Gastrocnemius medialis (tissue), 4 donors: ENCODE data around the gene ARHGEF17. TPM values are rescaled to one million over a fixed set of nuclear protein-coding genes. Genes with fewer than 3 reads are reported as not detected.

Source experiments
- ATAC-seq, 2 donors: fragments of 150-250 bp; one replicate each; pipeline ENCODE4 v1.9.1; 2016
- DNase-seq, 2 donors: peaks; one replicate each; pipeline ENCODE4 v3.0.0-alpha.2; 2019
- H3K27ac ChIP-seq, 4 donors: fragments of 200-600 bp; sonication (generic); 1 replicate in 1 of 4; 2 replicates in 3 of 4; pipeline ENCODE4 v1.5.1; 2016 to 2018; ENCODE audit warnings: mild to moderate bottlenecking in 2 of 4, moderate library complexity in 1 of 4
- H3K27me3 ChIP-seq, 3 donors: fragments of 200-600 bp; sonication (generic) in 2 of 3; 1 replicate in 1 of 3; 2 replicates in 2 of 3; pipeline versions ENCODE4 v1.5.1 to v1.6.0; 2016 to 2019; ENCODE audit warnings: mild to moderate bottlenecking in 1 of 3, moderate library complexity in 1 of 3
- H3K36me3 ChIP-seq, 2 donors: fragments of 200-600 bp; sonication (generic) in 1 of 2; one replicate each; pipeline ENCODE4 v1.5.1; 2017 to 2018
- H3K4me1 ChIP-seq, 2 donors: fragments of 200-600 bp; sonication (generic) in 1 of 2; one replicate each; pipeline ENCODE4 v1.5.1; 2016 to 2017; ENCODE audit warnings: mild to moderate bottlenecking in 2 of 2
- H3K4me3 ChIP-seq, 4 donors: fragments of 200-600 bp; sonication (generic) in 3 of 4; 1 replicate in 1 of 4; 2 replicates in 3 of 4; pipeline ENCODE4 v1.5.1; 2016 to 2019; ENCODE audit warnings: mild to moderate bottlenecking in 2 of 4
- H3K9me3 ChIP-seq, 3 donors: fragments of 200-600 bp; sonication (generic) in 2 of 3; 1 replicate in 1 of 3; 2 replicates in 2 of 3; pipeline ENCODE4 v1.5.1; 2016 to 2019
- CTCF ChIP-seq, 5 experiments: fragments of 450-650 bp in 3 of 5; fragments of 200-600 bp in 2 of 5; sonication (generic) in 2 of 5; IDR thresholded peaks in 4 of 5; conservative IDR thresholded peaks in 1 of 5; 1 replicate in 4 of 5; 2 replicates in 1 of 5; pipeline ENCODE4 v1.5.1; 2016 to 2019; ENCODE audit warnings: antibody characterized with exemption in 5 of 5, mild to moderate bottlenecking in 3 of 5, moderate library complexity in 3 of 5
- POLR2A ChIP-seq, 2 donors: fragments of 450-650 bp; IDR thresholded peaks; one replicate each; pipeline ENCODE4 v1.6.1; 2017; ENCODE audit warnings: antibody characterized with exemption in 2 of 2, mild to moderate bottlenecking in 2 of 2, moderate library complexity in 2 of 2
- in situ Hi-C, 4 donors: fragments of 200-750 bp; cut with MboI; loops; one replicate each; pipeline versions ENCODE4 v1.15.0 to v1.8.0; 2017; ENCODE audit warnings: low sequenced_read_pairs in 4 of 4
- intact Hi-C: fragments of 100-400 bp; cut with DNase I; formaldehyde crosslinking; loops from one replicate; pipeline ENCODE4 v1.15.1; 2023; ENCODE audit warnings: low total_unique reads
- total RNA-seq, 4 donors: library from RNA; depleted of rRNA; stranded (reverse); fragments of >200 nt; gene quantifications; one replicate each; pipeline versions ENCODE4 v1.1.0 to v1.2.3, GENCODE V29; 2016

Gene ARHGEF17
- total RNA-seq, 4 donors from 2014 or later, result 8.9 to 16.9 (median 13.9) TPM

GRCh38 chr11:73355109-73355508 is 47.0 kb downstream of the ARHGEF17 start:
- intact Hi-C loops (no loop called here), in situ Hi-C loops (loop anchor here in 2 of 4 donors (10.0 kb wide), 1 partner anchor 310 kb away; no protein-coding TSS in a partner anchor)
- ATAC-seq (no peak), DNase-seq (no peak)
- TF ChIP-seq POLR2A (IDR thresholded peaks at IDR 0.05) (no peak), CTCF (IDR thresholded peaks at IDR 0.05 in 4 of 5, conservative IDR thresholded peaks at IDR 0.05 in 1 of 5) (no peak)
- H3K4me1 ChIP-seq, result peaks cover 4 to 10% of the 10 kb centered on the region in 2 donors
- no peak overlapping the region for H3K27ac ChIP-seq
- H3K4me3 ChIP-seq, result no peak overlapping the region
- no peaks in the 10 kb centered on the region for H3K27me3 ChIP-seq
- no peaks in the 10 kb centered on the region for H3K9me3 ChIP-seq
- no peaks in the 10 kb centered on the region for H3K36me3 ChIP-seq

GRCh38 chr11:73356979-73357860 is 49.1 kb downstream of the ARHGEF17 start:
- in situ Hi-C loops, result loop anchor here in 2 of 4 donors (10.0 kb wide), 1 partner anchor 308 kb away; no protein-coding TSS in a partner anchor
- ATAC-seq, result no peak
- peaks cover 9 to 11% of the 10 kb centered on the region in 2 donors for H3K4me1 ChIP-seq
- H3K27me3 ChIP-seq, result no peaks in the 10 kb centered on the region
- no peaks in the 10 kb centered on the region for H3K9me3 ChIP-seq
- intact Hi-C loops, result no loop called here
- no peak for DNase-seq
- TF ChIP-seq CTCF (IDR thresholded peaks at IDR 0.05 in 4 of 5, conservative IDR thresholded peaks at IDR 0.05 in 1 of 5) (no peak), POLR2A (IDR thresholded peaks at IDR 0.05) (no peak)
- H3K36me3 ChIP-seq, result no peaks in the 10 kb centered on the region
- H3K27ac ChIP-seq, result peak overlapping the region in 1 of 4 donors; percentile 0
- no peak overlapping the region for H3K4me3 ChIP-seq

GRCh38 chr11:73358071-73358470 is 50.0 kb downstream of the ARHGEF17 start:
- ATAC-seq (no peak), DNase-seq (no peak)
- in situ Hi-C loops, result loop anchor here in 2 of 4 donors (10.0 kb wide), 1 partner anchor 307 kb away; no protein-coding TSS in a partner anchor
- peaks cover 0 to under 1% of the 10 kb centered on the region in 2 donors for H3K36me3 ChIP-seq
- no peaks in the 10 kb centered on the region for H3K27me3 ChIP-seq
- no peaks in the 10 kb centered on the region for H3K9me3 ChIP-seq
- TF ChIP-seq CTCF (IDR thresholded peaks at IDR 0.05 in 4 of 5, conservative IDR thresholded peaks at IDR 0.05 in 1 of 5) (no peak), POLR2A (IDR thresholded peaks at IDR 0.05) (no peak)
- peak overlapping the region in 2 of 4 donors; percentile 0 to 28 for H3K27ac ChIP-seq
- intact Hi-C loops, result no loop called here
- H3K4me1 ChIP-seq, result peaks cover 9 to 11% of the 10 kb centered on the region in 2 donors
- H3K4me3 ChIP-seq, result no peak overlapping the region

- no peaks in the 10 kb centered on the region for H3K9me3 ChIP-seq
- intact Hi-C loops (no loop called here), in situ Hi-C loops (loop anchor here in 2 of 4 donors (10.0 kb wide), 1 partner anchor 305 kb away; no protein-coding TSS in a partner anchor)
- peaks cover 0 to 4% of the 10 kb centered on the region in 2 donors for H3K36me3 ChIP-seq
- TF ChIP-seq CTCF (IDR thresholded peaks at IDR 0.05 in 4 of 5, conservative IDR thresholded peaks at IDR 0.05 in 1 of 5) (no peak), POLR2A (IDR thresholded peaks at IDR 0.05) (no peak)
- no peak overlapping the region for H3K4me3 ChIP-seq
- ATAC-seq (peak; percentile 44 to 57), DNase-seq (peak in 1 of 2 donors; percentile 52)
- peaks cover 9 to 11% of the 10 kb centered on the region in 2 donors for H3K4me1 ChIP-seq
- no peaks in the 10 kb centered on the region for H3K27me3 ChIP-seq
- peak overlapping the region; percentile 58 to 68 (median 61) for H3K27ac ChIP-seq
Observed at GRCh38 chr11:73359341-73359740, 51.3 kb downstream of the ARHGEF17 start.
